Measurements from ENCODE around the gene NADSYN1.
A peak's percentile ranks its signal among the peaks of the same experiment; 100 is the strongest.

The NADSYN1 gene

DNA sequence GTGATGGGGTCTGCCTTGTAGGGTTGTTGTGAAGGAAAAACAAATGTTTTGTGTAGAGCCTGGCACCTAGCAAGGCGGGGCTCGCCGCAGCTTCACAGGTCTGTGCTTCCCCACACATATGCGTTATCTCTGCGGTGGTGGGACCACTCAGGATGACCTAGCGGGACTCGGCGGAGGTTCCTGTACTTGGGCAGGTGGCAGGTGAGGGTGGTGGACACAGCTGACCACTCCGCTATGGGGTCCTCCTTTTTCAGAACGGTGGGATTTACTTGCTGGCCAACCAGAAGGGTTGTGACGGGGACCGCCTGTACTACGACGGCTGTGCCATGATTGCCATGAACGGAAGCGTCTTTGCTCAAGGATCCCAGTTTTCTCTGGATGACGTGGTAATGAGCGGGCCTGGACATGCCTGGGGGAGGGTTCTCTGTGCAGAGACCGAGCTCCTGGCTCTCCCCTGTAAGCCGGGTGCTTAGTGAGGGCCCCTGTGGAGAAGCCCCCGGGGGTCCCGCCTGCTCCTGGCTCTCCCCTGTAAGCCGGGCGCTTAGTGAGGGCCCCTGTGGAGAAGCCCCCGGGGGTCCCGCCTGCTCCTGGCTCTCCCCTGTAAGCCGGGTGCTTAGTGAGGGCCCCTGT lies 21.3 kb downstream of the NADSYN1 start:
- no peak for DNase-seq

- no peak for DNase-seq
Observed at GRCh38 chr11:71474771-71475483, 21.9 kb downstream of the NADSYN1 start.

- no peak for DNase-seq
Observed at GRCh38 chr11:71476031-71476430, 23.0 kb downstream of the NADSYN1 start.

GRCh38 chr11:71476926-71477640 lies 24.1 kb downstream of the NADSYN1 start:
- DNase-seq, result no peak

- DNase-seq, result no peak
Observed at GRCh38 chr11:71477641-71478527, 24.9 kb downstream of the NADSYN1 start.

DNA sequence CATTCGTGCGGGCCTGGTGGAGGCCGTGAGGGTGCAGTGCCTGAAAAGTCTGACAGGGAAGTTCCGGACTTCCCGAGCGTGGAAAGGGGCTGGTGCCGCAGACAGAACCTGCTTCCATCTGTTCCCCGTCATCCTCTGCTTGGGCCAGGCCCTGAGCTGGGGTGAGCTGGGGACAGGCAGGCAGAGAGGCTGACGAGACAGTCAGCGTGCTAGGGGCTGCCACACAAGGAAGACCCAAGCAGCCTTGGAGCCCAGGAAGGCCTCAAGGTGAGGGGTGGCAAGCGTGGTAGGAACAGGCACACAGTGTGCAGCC lies 25.5 kb downstream of the NADSYN1 start:
- DNase-seq, result no peak

DNA sequence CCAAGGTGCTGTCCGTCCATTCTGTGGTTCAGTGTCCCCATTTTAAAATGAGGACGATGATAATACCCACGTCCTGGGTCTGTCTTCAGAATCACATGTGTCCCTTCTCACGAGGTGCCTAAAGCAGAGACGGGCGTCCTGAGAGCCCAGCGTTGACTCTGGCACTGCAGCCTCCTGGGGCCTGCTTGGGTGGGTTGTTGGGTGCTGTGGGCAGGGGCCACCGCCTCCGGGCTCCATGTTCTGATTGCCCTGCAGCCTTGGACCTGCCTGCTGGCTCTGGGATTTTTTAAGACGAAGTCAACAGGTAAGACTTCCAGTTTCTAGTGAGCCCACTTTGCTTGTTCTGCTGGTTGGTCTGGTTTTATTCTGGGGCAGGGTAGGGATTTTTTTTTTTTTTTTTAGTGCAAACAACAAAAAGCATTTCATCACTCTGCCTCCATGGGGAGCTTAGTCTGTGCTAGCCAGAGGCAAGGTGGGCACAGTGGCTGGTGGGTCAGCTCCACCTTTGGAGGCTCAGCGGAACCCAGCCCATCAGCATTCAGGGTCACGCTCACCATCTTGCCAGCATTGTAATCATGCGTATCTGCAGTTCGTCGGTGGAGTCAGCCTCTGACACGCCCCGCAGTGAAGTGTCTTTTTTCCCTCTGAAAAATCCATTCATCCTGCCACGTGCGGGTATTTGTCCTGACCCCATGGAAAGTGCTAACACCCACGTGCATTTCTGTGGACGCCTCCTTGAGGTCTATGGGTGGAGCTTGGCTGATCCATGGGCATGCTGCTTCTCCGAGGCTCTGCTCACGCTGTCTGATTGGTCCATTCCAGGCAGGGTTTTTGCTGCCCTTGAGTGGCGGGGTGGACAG lies 28.3 kb downstream of the NADSYN1 start:
- DNase-seq, result no peak

DNA sequence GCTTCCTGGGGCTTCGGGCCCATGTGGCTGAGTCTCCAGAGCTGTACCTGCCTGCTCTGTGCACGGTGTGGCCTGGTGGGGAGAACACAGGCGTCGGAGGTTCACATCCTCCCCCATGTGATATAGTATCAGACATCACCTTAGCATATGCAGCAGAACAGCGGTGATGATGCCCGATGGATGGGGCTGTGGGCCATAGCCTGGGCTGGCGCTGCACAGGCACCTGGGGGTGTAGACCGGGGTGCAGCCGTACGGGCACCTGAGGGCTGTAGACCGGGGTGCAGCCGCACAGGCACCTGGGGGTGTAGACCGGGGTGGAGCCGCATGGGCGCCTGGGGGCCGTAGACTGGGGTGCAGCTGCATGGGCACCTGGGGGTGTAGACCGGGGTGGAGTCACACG lies 29.2 kb downstream of the NADSYN1 start:
- no peak for DNase-seq

DNA sequence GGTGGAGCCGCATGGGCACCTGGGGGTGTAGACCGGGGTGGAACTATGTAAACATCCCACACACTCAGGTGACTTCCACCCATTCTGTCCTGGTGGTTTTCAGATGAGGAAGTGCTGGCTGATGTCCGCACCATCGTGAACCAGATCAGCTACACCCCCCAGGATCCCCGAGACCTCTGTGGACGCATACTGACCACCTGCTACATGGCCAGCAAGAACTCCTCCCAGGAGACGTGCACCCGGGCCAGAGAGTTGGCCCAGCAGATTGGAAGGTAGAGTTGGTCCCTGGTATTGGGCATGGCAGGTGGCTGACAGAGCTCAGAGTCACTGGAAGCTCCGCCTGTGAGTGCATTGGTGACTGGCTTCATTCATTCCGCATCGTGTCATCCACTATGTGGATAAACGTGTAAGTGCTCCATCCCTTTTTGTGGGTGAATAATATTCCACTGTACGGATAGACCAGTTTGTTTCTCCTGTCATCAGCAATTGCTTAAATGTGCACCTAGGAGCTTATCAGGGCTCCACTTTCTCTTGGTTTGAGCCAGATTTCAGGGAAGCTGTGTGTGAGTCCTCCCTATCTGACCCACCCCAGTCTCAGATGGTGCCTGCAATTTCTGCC lies 29.9 kb downstream of the NADSYN1 start:
- no peak for DNase-seq

DNA sequence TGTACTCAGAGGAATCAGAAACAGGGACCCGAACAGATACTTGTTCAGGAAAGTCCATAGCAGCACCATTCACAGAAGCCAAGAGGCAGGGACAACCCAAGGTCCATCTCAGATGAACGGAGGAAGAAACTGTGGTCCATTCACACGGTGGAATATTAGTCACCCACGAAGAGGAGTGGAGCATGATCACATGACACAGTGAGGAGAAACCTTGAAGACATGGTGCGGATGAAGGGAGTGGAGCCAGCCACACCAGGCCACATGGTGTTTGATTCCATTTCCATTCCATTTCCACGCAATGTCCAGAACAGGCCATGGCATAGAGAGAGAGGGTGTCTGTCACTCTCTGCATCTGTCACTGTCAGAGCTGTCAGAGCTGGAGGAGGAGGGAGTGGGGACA lies 30.7 kb downstream of the NADSYN1 start:
- DNase-seq, result no peak

GRCh38 chr11:71484248-71485062 lies 31.5 kb downstream of the NADSYN1 start:
- DNase-seq, result no peak

- no peak for DNase-seq
Observed at GRCh38 chr11:71485063-71485399, 32.0 kb downstream of the NADSYN1 start.

- no peak for DNase-seq
Observed at GRCh38 chr11:71485466-71485865, 32.5 kb downstream of the NADSYN1 start.

DNA sequence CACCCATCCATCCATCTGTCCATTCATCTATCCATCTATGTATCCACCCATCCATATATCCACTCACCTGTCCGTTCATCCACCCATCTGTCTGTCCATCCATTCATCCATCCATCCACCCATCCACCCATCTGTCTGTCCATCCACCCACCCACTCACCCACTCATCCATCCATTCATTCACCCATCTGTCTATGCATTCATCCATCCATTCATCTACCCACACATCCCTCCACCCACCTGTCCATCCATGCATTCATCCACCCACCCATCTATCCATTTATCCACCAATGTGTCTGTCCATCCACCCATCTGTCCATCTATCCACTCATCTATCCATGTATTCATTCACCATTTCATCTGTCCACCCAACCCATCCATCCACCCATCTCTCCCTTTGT lies 33.3 kb downstream of the NADSYN1 start:
- DNase-seq, result no peak

DNA sequence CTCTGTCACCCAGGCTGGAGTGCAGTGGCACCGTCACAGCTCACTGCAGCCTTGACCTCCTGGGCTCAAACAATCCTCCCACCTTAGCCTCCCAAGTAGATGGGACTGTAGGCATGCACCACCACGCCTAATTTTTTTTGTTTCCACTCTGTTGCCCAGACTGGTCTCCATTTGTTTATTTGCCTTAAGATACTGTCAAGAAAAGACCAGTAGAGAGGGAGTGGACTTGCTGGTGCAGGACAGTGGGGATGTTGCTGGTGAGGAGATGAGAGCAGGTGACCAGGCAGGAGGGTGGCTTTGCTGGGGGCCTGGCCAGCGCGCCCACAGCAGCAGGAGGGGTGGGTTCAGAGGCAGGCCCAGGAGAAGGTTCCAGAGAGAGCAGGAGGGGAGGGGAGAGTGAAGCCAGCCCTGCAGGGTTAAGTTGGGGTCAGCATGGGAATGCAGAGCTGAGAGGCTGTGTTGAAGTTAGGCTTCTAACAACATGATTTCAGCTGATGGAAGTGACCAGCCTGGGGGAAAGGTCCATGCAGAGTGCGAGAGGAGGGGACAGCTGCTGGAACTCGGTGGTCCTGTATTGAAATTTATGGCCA lies 35.8 kb downstream of the NADSYN1 start:
- peak; percentile 37 for DNase-seq

DNA sequence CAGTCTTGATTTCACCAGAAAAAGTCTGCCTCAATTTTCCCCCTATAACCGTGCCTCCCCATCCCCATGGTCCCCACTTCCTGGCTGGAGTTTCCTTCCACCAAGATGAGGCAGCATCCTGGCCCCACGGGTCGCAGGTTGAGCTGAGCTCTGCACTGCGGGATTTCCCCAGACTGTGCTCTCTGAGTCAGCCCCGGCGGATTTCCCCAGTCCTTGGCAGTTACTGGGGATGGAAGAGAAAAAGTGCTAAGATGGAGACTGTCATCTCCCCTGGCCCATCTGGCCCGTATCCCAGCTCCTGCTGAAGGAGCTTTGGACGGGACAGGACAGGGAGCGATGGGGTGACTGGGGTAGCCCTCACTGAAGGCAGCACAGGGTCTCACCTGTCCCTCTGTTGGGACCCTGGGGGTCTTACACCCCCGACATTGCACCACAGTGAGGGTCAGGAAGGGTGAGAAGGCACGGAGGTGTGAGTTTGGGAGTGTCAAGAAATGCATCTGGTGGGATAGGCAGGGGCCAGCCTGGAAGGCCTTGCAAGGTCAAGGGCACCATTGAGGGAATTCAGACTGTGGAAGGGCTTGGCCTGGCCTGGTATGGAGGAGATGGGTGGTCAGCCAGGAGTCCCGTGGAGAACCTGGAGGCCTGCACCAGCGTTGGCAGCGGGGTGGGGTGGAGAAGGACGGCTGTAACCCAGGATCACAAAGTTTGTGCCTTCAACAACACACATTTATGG lies 36.5 kb downstream of the NADSYN1 start:
- DNase-seq, result peak; percentile 37

GRCh38 chr11:71490044-71490730 lies 37.2 kb downstream of the NADSYN1 start:
- DNase-seq, result peak; percentile 21

DNA sequence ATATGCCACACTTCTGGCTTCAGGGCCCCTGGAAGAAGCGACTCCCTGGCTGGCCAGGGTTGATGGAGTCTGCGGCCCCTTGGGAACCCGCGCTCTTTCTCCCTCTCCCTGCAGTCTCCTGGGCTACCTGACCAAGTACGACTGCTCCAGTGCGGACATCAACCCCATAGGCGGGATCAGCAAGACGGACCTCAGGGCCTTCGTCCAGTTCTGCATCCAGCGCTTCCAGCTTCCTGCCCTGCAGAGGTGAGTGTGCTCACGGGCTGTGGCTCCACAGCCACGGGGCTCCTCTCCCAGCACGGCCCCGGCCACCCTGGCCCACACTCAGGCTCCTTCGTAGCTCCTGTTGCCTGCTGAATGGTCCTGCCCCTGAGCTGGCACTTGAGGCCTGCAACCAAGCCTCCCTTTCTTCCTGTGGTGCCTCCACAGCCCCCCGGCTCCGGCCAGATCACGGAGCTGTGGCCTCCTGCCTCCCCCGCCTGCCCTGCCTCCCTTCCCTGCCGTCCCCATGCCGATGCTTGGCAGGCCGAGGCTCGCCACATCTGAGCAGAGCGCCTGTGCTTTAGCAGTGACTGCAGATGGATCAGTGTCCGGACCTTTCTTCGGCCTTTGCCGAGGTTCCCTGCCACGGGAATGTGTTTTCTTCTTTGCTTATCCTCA lies 37.9 kb downstream of the NADSYN1 start:
- DNase-seq, result no peak

GRCh38 chr11:71491531-71491930 lies 38.5 kb downstream of the NADSYN1 start:
- no peak for DNase-seq

Measured in right forelimb (tissue), 1 donor.